Stimulated activated CD8-positive, alpha-beta memory T cell treated with anti-CD3 and anti-CD28 coated beads, Interleukin-12 subunit alpha, Interleukin-12 subunit beta, amount 100 ng/mL, for 1 hour (primary cell): ENCODE data around the gene HOXA5.

Experiments
- DNase-seq: peaks from one replicate; pipeline ENCODE4 v3.0.0-alpha.2; 2020; ENCODE audit warnings: low read depth

HOXA5 gene

GRCh38 chr7:27182285-27182841 is 38.9 kb upstream of the HOXA5 start:
- DNase-seq, result no peak

GRCh38 chr7:27181795-27182275 is 38.4 kb upstream of the HOXA5 start:
- DNase-seq, result no peak

GRCh38 chr7:27180431-27181420 is 37.2 kb upstream of the HOXA5 start:
- no peak for DNase-seq

- DNase-seq, result peak; percentile 48
These were observed 36.3 kb upstream of the HOXA5 start for GRCh38 chr7:27179503-27180430.

GRCh38 chr7:27179030-27179429 is 35.5 kb upstream of the HOXA5 start:
- DNase-seq, result no peak

- DNase-seq, result no peak
These were observed 34.9 kb upstream of the HOXA5 start for GRCh38 chr7:27178366-27178765.

GRCh38 chr7:27177795-27178320 is 34.4 kb upstream of the HOXA5 start:
- DNase-seq, result no peak

GRCh38 chr7:27176962-27177794 is 33.7 kb upstream of the HOXA5 start:
- no peak for DNase-seq

GRCh38 chr7:27176524-27176845 is 33.0 kb upstream of the HOXA5 start:
- no peak for DNase-seq

- DNase-seq, result no peak
These were observed 32.4 kb upstream of the HOXA5 start for GRCh38 chr7:27175626-27176523.

- DNase-seq, result no peak
These were observed 31.6 kb upstream of the HOXA5 start for GRCh38 chr7:27174874-27175625.

GRCh38 chr7:27173956-27174873 is 30.7 kb upstream of the HOXA5 start, which contains the start of gene HOXA10:
HOXA10 (minus strand) TSS chr7:27174320; CDS start chr7:27174306, 14 bp downstream.
- no peak for DNase-seq

GRCh38 chr7:27173511-27173955 is 30.1 kb upstream of the HOXA5 start:
- no peak for DNase-seq

GRCh38 chr7:27172823-27173510 is 29.5 kb upstream of the HOXA5 start:
- DNase-seq, result no peak

GRCh38 chr7:27172315-27172774 is 28.9 kb upstream of the HOXA5 start:
- no peak for DNase-seq

- no peak for DNase-seq
These were observed 28.3 kb upstream of the HOXA5 start for GRCh38 chr7:27171637-27172314.

- no peak for DNase-seq
These were observed 27.8 kb upstream of the HOXA5 start for GRCh38 chr7:27171325-27171636.
